PC-3 (cell line): Measurements from ENCODE around the gene DENND1B.

ENCODE experiments used
- CTCF ChIP-seq: fragments of 300-600 bp; sonication (generic); conservative IDR thresholded peaks from 2 replicates; pipeline ENCODE4 v1.5.1; 2017; ENCODE audit warnings: antibody characterized with exemption, low read depth, mild to moderate bottlenecking, low read length
- EZH2phosphoT487 ChIP-seq: fragments of 300-600 bp; sonication (generic); IDR thresholded peaks from 2 replicates; pipeline ENCODE4 v1.6.1; 2018; ENCODE audit warnings: mild to moderate bottlenecking, antibody characterized with exemption, low read length, borderline replicate concordance

- TF ChIP-seq CTCF (no peak), EZH2phosphoT487 (no peak)
These were observed 21.7 kb upstream of the DENND1B start for GRCh38 chr1:197797010-197797409.
